Left lobe of liver (tissue), 2 donors: ENCODE measurements around the gene ATXN10. TPM values are rescaled to one million over a fixed set of nuclear protein-coding genes. Genes with fewer than 3 reads are reported as not detected.
"Not testable (repeated sequence)": the region's sequence is repeated elsewhere in the genome, so short reads cannot be mapped to it uniquely, and the experiment has no call there.

Experiments used
- ATAC-seq: fragments of 200-7000 bp; cut with Tn5 transposase; one replicate; pipeline ENCODE4 v1.9.1; 2020; ENCODE audit warnings: mild to moderate bottlenecking, moderate library complexity
- DNase-seq: peaks from one replicate; pipeline ENCODE4 v3.0.0-alpha.2; 2020; ENCODE audit warnings: low spot score
- total RNA-seq: library from RNA; stranded (reverse); gene quantifications from one replicate; pipeline ENCODE4 v1.2.1, GENCODE V29; 2021
- donor health status: DM: no; HTN: no; CAD: no; lungs with moderate emphysema.
- donor health status: DM: no; HTN: yes; CAD: no.

ATXN10 gene
- total RNA-seq, 1 donor from 2014 or later, result 71.7 TPM

DNA sequence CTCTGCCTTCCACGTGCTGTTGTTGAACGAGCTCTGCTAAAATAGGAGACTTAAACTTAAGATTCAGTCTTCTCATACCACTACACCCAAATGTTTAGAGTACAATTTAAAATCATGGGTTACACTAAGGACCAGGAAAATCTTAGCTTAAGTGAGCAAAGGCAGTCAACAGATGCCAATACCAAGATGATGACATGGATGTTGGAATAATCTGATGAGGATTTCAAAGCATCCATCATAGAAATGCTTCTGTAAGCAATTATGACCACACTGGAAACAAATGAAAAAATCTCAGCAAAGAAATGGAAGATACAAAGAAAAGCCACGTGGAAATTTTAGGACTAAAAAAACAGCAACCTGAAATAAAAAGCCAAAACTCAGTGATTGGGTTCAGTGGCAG lies 109.8 kb downstream of the ATXN10 start:
- DNase-seq (no peak), ATAC-seq (no peak)

- DNase-seq, result no peak
- no peak for ATAC-seq
Measured at GRCh38 chr22:45781966-45782365, 110.3 kb downstream of the ATXN10 start.

GRCh38 chr22:45783021-45783420 lies 111.4 kb downstream of the ATXN10 start:
- no peak for DNase-seq

DNA sequence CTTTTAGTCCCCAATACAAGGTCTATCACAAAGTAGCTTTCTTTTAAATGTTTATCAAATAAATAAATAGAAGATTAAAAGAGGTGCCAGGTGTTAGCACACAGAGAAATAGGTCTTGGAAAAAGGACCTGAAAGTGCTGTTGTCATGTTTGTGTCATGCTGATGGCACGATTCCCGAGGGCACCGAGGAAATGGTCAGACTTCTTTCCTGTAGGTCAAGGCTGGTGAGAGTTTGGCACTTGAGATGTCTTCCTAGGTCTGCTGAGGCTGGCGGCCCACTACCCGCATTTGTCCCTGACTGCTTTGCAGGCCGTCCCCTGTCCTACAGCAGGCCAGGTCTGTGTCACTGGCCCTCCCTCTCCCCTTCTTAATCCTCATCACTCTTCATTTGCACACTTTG lies 112.1 kb downstream of the ATXN10 start:
- DNase-seq, result no peak
- ATAC-seq, result peak; percentile 41

More at GRCh38 chr22:45783021-45783420, 111.4 kb downstream of the ATXN10 start:
- ATAC-seq, result no peak

- ATAC-seq, result peak; percentile 9
Measured at GRCh38 chr22:45784357-45785277, 113.0 kb downstream of the ATXN10 start.

GRCh38 chr22:45785458-45785857 lies 113.8 kb downstream of the ATXN10 start:
- DNase-seq (peak; percentile 60), ATAC-seq (peak; percentile 85)

More at GRCh38 chr22:45784357-45785277, 113.0 kb downstream of the ATXN10 start:
- no peak for DNase-seq

- no peak for ATAC-seq
- no peak for DNase-seq
Measured at GRCh38 chr22:45786726-45787125, 115.1 kb downstream of the ATXN10 start.

GRCh38 chr22:45787759-45788158 lies 116.1 kb downstream of the ATXN10 start:
- ATAC-seq, result no peak
- DNase-seq, result no peak

GRCh38 chr22:45788522-45788921 lies 116.9 kb downstream of the ATXN10 start:
- ATAC-seq, result no peak
- no peak for DNase-seq

DNA sequence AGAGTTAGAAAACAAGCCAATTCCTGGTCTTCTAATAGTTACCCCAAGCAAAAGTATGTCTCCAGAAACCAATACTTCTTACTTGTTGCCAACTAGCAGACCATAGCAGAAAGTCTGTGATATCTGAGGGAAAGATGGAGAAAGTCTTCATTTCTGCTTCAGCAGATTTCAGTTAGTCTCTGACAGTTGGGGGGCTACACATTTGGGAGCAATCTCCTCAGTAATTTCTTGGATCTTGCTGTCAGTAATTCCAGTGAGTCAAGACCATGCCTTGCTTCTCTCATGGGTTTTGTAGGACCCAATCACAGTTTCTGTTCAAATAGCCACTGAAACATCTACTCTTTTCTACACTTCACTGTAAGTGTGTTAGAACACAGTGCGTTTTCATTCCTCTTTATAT lies 118.8 kb downstream of the ATXN10 start:
- no peak for DNase-seq
- ATAC-seq, result no peak

GRCh38 chr22:45793161-45793560 lies 121.5 kb downstream of the ATXN10 start:
- ATAC-seq (no peak), DNase-seq (no peak)

- ATAC-seq, result no peak
Measured at GRCh38 chr22:45793892-45794291, 122.3 kb downstream of the ATXN10 start.

DNA sequence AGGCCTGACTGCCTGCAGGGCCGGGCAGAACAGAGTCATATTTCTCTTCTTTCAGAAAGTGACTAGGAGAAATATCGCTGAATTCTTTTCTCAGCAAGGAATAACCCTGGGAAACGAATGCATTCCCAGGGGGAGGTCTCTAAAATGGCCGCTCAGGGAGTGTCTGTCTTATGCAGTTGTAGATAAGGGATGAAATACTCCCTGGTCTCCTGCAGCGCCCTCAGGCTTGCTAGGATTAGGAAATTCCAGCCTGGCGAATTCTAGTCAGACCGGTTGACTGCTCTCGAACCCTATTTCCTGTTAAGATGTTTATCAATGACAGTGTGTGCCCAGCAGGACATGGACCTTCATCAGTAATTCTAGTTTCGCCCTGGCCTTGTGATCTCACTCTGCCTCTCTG lies 124.4 kb downstream of the ATXN10 start:
- DNase-seq, result not testable (repeated sequence)

More at GRCh38 chr22:45793892-45794291, 122.3 kb downstream of the ATXN10 start:
- DNase-seq, result no peak

DNA sequence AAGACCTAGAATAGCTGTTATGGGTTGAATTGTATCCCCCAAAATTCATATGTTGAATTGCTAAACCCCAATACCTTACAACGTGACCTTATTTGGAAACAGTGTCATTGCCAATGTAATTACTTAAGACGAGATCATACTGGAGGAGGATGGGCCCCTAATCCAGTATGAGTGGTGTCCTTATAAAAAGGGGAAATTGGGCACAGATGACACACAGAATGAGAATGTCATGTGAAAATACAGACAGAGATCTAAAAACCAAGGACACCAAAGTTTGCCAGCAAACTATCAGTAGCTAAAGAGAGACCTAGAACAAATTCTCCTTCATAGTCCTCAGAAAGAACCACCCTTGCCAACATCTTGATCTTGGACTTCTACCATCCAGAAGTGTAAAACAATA lies 127.7 kb downstream of the ATXN10 start:
- DNase-seq, result no peak
- no peak for ATAC-seq

More for the DNA sequence above, 124.4 kb downstream of the ATXN10 start:
- not testable (repeated sequence) for ATAC-seq

- ATAC-seq (no peak), DNase-seq (no peak)
Measured at GRCh38 chr22:45802054-45802453, 130.4 kb downstream of the ATXN10 start.

GRCh38 chr22:45804319-45804985 lies 132.8 kb downstream of the ATXN10 start:
- DNase-seq, result no peak
- no peak for ATAC-seq

- DNase-seq (no peak), ATAC-seq (no peak)
Measured at GRCh38 chr22:45804986-45805325, 133.3 kb downstream of the ATXN10 start.

GRCh38 chr22:45805413-45805812 lies 133.8 kb downstream of the ATXN10 start:
- ATAC-seq, result no peak
- no peak for DNase-seq

DNA sequence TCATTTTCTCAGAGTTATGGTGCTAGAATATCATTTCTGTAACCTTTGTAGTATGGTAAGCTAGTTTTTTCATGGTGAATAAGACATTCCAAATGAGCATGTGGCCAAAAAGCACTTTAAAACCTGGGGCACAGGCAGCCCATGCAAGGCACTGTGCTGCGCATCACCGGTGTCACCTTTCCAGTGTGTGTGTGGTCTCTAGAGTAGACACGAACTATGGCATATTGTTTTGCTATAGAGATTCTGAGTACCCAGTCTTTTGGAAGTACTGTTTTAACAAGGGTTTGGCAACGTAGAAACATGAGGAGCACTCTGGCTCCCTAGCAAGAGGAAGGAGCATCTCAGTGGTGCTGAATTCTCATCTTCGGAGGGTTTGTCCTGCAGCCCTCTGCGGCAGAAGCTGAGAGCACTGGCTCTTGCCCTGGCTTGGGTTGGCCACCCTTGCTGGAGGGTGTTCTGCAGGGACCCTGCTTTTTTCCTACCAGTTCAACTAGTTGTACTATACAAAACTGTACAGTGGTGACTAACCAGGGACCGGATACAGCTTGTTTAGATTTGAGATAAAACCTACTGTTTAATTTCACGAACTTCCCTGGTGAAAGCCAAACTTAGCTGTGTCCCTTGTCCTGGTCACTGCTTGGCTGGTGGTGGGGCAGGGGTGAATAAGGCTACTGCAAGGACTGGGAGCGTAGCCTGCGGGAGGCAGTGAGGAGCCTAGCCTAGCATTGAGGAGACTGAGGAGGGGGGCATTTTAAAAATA lies 135.7 kb downstream of the ATXN10 start:
- ATAC-seq (no peak), DNase-seq (no peak)

- DNase-seq, result no peak
- no peak for ATAC-seq
Measured at GRCh38 chr22:45812910-45813309, 141.3 kb downstream of the ATXN10 start.

- no peak for DNase-seq
- ATAC-seq, result no peak
Measured at GRCh38 chr22:45814198-45814597, 142.6 kb downstream of the ATXN10 start.
